Osteoblast (primary cell): ENCODE results near the gene CDC42BPG. TPM values are rescaled to one million over a fixed set of nuclear protein-coding genes. Genes with fewer than 3 reads are reported as not detected.

Experiments
- DNase-seq: peaks from one replicate; pipeline ENCODE4 v3.0.0; 2011; ENCODE audit warnings: low spot score, mixed read lengths; ENCODE audit not compliant: insufficient read length; ENCODE audit errors: missing footprints
- H2AFZ ChIP-seq: 2 replicates; pipeline ENCODE4 v1.6.0; 2011; ENCODE audit warnings: mild to moderate bottlenecking, low read length
- H3K27ac ChIP-seq: 2 replicates; pipeline ENCODE4 v1.5.1; 2011; ENCODE audit warnings: mild to moderate bottlenecking, low read depth, low read length, moderate library complexity
- H3K27me3 ChIP-seq: 2 replicates; pipeline ENCODE4 v1.6.0; 2012; ENCODE audit warnings: mild to moderate bottlenecking, control low read depth, inconsistent platforms, low read length, moderate library complexity; ENCODE audit not compliant: insufficient read depth
- H3K36me3 ChIP-seq: 2 replicates; pipeline ENCODE4 v1.5.1; 2011; ENCODE audit warnings: mild to moderate bottlenecking, low read length, control low read depth, moderate library complexity; ENCODE audit not compliant: insufficient read depth
- H3K4me1 ChIP-seq: 2 replicates; pipeline ENCODE4 v1.5.1; 2011; ENCODE audit warnings: mild to moderate bottlenecking, low read length, control low read depth, moderate library complexity; ENCODE audit not compliant: insufficient read depth
- H3K4me2 ChIP-seq: 2 replicates; pipeline ENCODE4 v1.6.0; 2011; ENCODE audit warnings: mild to moderate bottlenecking, low read length; ENCODE audit not compliant: insufficient read depth
- H3K4me3 ChIP-seq: fragments of 200-600 bp; sonication (generic); 3 replicates; pipeline ENCODE4 v1.5.1; 2012; ENCODE audit warnings: mild to moderate bottlenecking, low read length, inconsistent platforms; ENCODE audit not compliant: insufficient read depth
- H3K79me2 ChIP-seq: 2 replicates; pipeline ENCODE4 v1.6.0; 2012; ENCODE audit warnings: mild to moderate bottlenecking, low read length, control low read depth, inconsistent platforms; ENCODE audit not compliant: insufficient read depth
- H3K9me3 ChIP-seq: 2 replicates; pipeline ENCODE4 v1.5.1; 2011; ENCODE audit warnings: low read depth, low read length, control low read depth
- H4K20me1 ChIP-seq: 2 replicates; pipeline ENCODE4 v1.6.0; 2012; ENCODE audit warnings: mild to moderate bottlenecking, low read length, control low read depth; ENCODE audit not compliant: insufficient read depth
- CTCF ChIP-seq: IDR thresholded peaks from 2 replicates; pipeline ENCODE4 v1.5.1; 2011; ENCODE audit warnings: mild to moderate bottlenecking, low read depth, low read length, moderate library complexity; ENCODE audit errors: extremely low read depth
- total RNA-seq: library from RNA; depleted of rRNA; stranded (reverse); fragments of >200 nt; gene quantifications from 2 replicates; pipeline ENCODE4 v1.2.3, GENCODE V29; 2012

CDC42BPG gene
- total RNA-seq, 1 donor, result under 0.01 TPM

- H3K9me3 ChIP-seq, result no peaks in the 10 kb centered on the region
- no peak overlapping the region for H2AFZ ChIP-seq
- H3K4me3 ChIP-seq, result no peak overlapping the region
- no peak overlapping the region for H3K27ac ChIP-seq
- H3K27me3 ChIP-seq, result no peaks in the 10 kb centered on the region
- H4K20me1 ChIP-seq, result no peaks in the 10 kb centered on the region
- H3K36me3 ChIP-seq, result no peaks in the 10 kb centered on the region
- H3K4me1 ChIP-seq, result no peaks in the 10 kb centered on the region
- H3K4me2 ChIP-seq, result no peak overlapping the region
- no peak for TF ChIP-seq CTCF
- peak; percentile 75 for DNase-seq
- no peaks in the 10 kb centered on the region for H3K79me2 ChIP-seq
Observed at GRCh38 chr11:64835616-64836447, 8.6 kb downstream of the CDC42BPG start.

GRCh38 chr11:64834723-64835615 is 9.5 kb downstream of the CDC42BPG start:
- no peak for TF ChIP-seq CTCF
- no peak overlapping the region for H3K4me2 ChIP-seq

GRCh38 chr11:64834031-64834722 is 10.3 kb downstream of the CDC42BPG start:
- H2AFZ ChIP-seq, result no peak overlapping the region
- peak; percentile 81 for DNase-seq
- no peaks in the 10 kb centered on the region for H3K36me3 ChIP-seq
- H3K27me3 ChIP-seq, result no peaks in the 10 kb centered on the region
- no peaks in the 10 kb centered on the region for H3K79me2 ChIP-seq
- TF ChIP-seq CTCF, result no peak
- H3K9me3 ChIP-seq, result no peaks in the 10 kb centered on the region
- no peak overlapping the region for H3K4me2 ChIP-seq
- no peaks in the 10 kb centered on the region for H4K20me1 ChIP-seq
- H3K4me1 ChIP-seq, result no peaks in the 10 kb centered on the region
- no peak overlapping the region for H3K27ac ChIP-seq
- H3K4me3 ChIP-seq, result no peak overlapping the region

More at GRCh38 chr11:64834723-64835615, 9.5 kb downstream of the CDC42BPG start:
- Histone ChIP-seq H2AFZ (no peak overlapping the region), H3K79me2 (no peaks in the 10 kb centered on the region), H3K4me3 (no peak overlapping the region), H3K36me3 (no peaks in the 10 kb centered on the region), H3K4me1 (no peaks in the 10 kb centered on the region), H3K27me3 (no peaks in the 10 kb centered on the region), H3K27ac (no peak overlapping the region), H4K20me1 (no peaks in the 10 kb centered on the region), H3K9me3 (no peaks in the 10 kb centered on the region)
- peak; percentile 96 for DNase-seq
